ENCODE data around the gene DSTN. TPM values are rescaled to one million over a fixed set of nuclear protein-coding genes. Genes with fewer than 3 reads are reported as not detected.

DSTN gene
- total and polyA plus RNA-seq, 2 of the 4 experiments (the other 2 are of a cell fraction): 221 to 269 TPM

GRCh38 chr20:17606001-17606400, 36.1 kb downstream of the DSTN start:
- Histone ChIP-seq H2BK20ac (ENCODE audit: low read depth, low read length) (no peak overlapping the region), H4K91ac (ENCODE audit: insufficient read depth, low read depth, low read length) (no peak overlapping the region), H4K8ac (ENCODE audit: low read depth in 2 of 2, low read length in 2 of 2) (no peak overlapping the region), H3K18ac (ENCODE audit: low read depth, low read length) (no peak overlapping the region), H3K27ac (ENCODE audit: insufficient read depth, low read length) (no peak overlapping the region), H3K27me3 (ENCODE audit: control insufficient read depth, insufficient read depth, low read length) (no peaks in the 10 kb centered on the region), H3K56ac (ENCODE audit: extremely low read depth, insufficient read depth, low read length) (no peak overlapping the region), H3K14ac (replicated peaks; ENCODE audit: low read depth, low read length) (no peak overlapping the region), H2BK120ac (ENCODE audit: low read depth, low read length) (no peak overlapping the region), H3K4me2 (ENCODE audit: low read depth, low read length) (no peak overlapping the region), H2BK5ac (ENCODE audit: low read depth, low read length, poor library complexity, severe bottlenecking) (no peak overlapping the region), H4K5ac (ENCODE audit: low read depth, low read length) (no peak overlapping the region), H4K20me1 (ENCODE audit: insufficient read depth, low read length) (peaks cover 70% of the 10 kb centered on the region), H3K79me1 (ENCODE audit: low read depth in 1 of 2, low read length in 2 of 2) (peaks cover 17 to 69% of the 10 kb centered on the region in 2 experiments), H3K4me3 (ENCODE audit: insufficient read depth, low read depth, low read length) (no peak overlapping the region), H2AFZ (replicated peaks; ENCODE audit: low read length, poor library complexity) (no peak overlapping the region), H3K9me3 (ENCODE audit: control insufficient read depth, insufficient read depth, low read length) (no peaks in the 10 kb centered on the region), H3K23ac (ENCODE audit: low read depth, low read length) (no peak overlapping the region), H2BK15ac (ENCODE audit: low read depth, low read length) (no peak overlapping the region), H3K9ac (ENCODE audit: low read depth, low read length) (no peak overlapping the region), H3K9me1 (ENCODE audit: insufficient read depth, low read length) (peaks cover 7% of the 10 kb centered on the region; the same call in 1 of the 2 replicates), H3K36me3 (ENCODE audit: control insufficient read depth, insufficient read depth, low read length) (peaks cover 37% of the 10 kb centered on the region), H2AK9ac (replicated peaks; ENCODE audit: low read depth, low read length, poor library complexity) (no peak overlapping the region), H3K4me1 (ENCODE audit: control insufficient read depth, insufficient read depth, low read length) (peaks cover 4% of the 10 kb centered on the region; the same call in 1 of the 2 replicates), H2AK5ac (ENCODE audit: low read depth, low read length) (no peak overlapping the region), H3K4ac (ENCODE audit: low read depth, low read length) (no peak overlapping the region)
- TF ChIP-seq RAD21 (IDR thresholded peaks at IDR 0.05; ENCODE audit: low read length): no peak
- no peak for TF ChIP-seq CHD1 (IDR thresholded peaks at IDR 0.05; ENCODE audit: low read depth, low read length)
- CTCF ChIA-PET: interaction anchor here (0.6 to 1.4 kb wide), 9 partner anchors 10 to 340 kb away, joined by 3 to 5 read pairs (median 4); partner anchors contain the start of gene DSTN
- intact Hi-C loops (cut with micrococcal nuclease) (loop anchor here (5.0 kb wide), 1 partner anchor 34 kb away; the partner anchor contains the start of gene DSTN), dilution Hi-C loops (cut with HindIII; ENCODE audit: low sequenced_read_pairs, unreplicated experiment) (no loop called here), in situ Hi-C loops (cut with MboI; ENCODE audit: low sequenced_read_pairs) (no loop called here)
- POLR2A ChIA-PET (ENCODE audit: unreplicated experiment): interaction anchor here (0.7 kb wide), 1 partner anchor 48 kb away, joined by 3 read pairs; no protein-coding TSS in a partner anchor
- DNase-seq: no peak
- no TSS peak for BruUV-seq (replicated peaks)
- no peak for ATAC-seq (ENCODE audit: low read depth)
- no CpG with 5 or more reads among the region's 2 CpGs for WGBS, 2 experiments (ENCODE audit: extremely low coverage in 2 of 2, insufficient read length in 1 of 2)
